HS-27A (cell line): ENCODE results near the gene LRBA.
A peak's percentile ranks its signal among the peaks of the same experiment; 100 is the strongest.
"Not testable (repeated sequence)": the region's sequence is repeated elsewhere in the genome, so short reads cannot be mapped to it uniquely, and the experiment has no call there.

Experiments
- DNase-seq: peaks from one replicate; pipeline ENCODE4 v3.0.0-alpha.2; 2012; ENCODE audit warnings: low read depth, missing footprints

LRBA gene

GRCh38 chr4:150661551-150661950, 353.5 kb downstream of the LRBA start:
- not testable (repeated sequence) for DNase-seq

GRCh38 chr4:150658258-150658657, 356.8 kb downstream of the LRBA start:
- DNase-seq, result not testable (repeated sequence)

- no peak for DNase-seq
Observed at GRCh38 chr4:150656891-150657290, 358.2 kb downstream of the LRBA start.

DNA sequence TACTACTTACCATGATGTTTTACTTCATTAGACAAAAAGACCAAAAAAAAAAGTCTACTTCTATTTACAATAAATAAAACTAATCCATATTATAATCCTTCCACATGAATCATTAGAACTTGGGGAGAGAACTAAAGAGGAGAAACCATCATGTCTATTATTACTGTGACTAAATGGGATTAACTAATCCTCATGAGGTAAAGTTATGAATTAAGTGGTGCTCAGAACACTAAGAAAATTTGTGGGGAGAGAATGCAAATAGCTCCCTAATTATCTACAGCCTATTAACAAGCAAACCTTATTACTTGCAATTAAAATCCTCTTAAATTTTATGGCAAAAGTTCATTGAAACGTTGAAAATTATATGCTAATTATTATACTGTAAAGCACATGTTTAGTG, 364.3 kb downstream of the LRBA start:
- no peak for DNase-seq

GRCh38 chr4:150648123-150648522, 367.0 kb downstream of the LRBA start:
- DNase-seq, result no peak

DNA sequence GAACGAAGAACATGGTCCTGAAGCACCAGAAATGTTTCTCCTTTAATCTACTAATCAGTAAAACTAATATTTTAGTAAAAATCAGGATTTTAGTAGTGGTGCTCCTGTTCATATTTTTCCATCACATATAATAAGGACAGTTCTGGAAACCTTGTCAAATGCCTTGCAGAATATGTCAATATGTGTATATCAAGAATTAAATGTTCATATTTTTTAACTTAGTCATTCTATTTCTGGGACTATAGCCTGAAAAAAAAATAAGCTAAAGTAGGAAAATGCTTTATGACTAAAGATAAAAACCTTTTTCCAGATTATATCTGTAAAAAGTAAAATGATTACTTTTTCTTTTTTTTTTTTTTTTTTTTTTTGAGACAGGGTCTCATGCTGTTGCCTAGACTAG, 368.1 kb downstream of the LRBA start:
- peak; percentile 27 for DNase-seq

DNA sequence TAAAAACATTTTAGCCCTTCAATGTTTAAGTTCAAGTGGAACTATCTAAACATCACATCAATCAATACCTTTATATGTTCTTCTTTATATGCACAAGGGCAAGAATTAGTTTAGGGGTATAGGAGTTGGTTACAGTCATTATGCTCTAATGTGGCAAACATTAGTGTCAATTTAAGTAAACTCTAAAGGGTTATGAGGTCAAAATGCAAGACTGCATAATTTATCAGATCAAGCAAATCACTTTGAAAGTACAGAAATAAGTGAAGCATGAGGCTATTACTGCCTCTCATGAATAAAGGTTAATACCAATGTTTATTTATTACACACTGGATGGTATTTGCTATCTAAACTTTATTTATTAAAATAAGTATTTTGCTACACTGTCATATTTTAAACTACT, 373.5 kb downstream of the LRBA start:
- DNase-seq, result no peak

DNA sequence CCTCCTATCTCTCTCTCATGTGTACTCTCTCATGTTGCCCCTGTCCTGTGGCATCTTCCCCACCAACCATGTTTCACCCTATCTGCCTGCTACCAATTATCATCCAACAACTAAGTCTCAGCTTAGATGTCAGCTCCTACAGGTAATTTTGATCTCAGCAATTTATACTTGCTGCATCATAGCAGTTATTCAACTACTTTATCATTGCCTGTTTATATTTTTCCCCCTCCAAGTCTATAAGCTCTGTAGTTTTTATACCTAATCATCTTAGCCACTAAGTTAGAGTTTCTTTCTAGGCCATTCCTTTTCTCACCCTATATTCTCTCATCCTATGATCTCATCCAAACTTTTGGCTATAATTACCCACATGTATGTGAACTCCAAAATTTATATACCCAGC, 382.4 kb downstream of the LRBA start:
- DNase-seq, result no peak

DNA sequence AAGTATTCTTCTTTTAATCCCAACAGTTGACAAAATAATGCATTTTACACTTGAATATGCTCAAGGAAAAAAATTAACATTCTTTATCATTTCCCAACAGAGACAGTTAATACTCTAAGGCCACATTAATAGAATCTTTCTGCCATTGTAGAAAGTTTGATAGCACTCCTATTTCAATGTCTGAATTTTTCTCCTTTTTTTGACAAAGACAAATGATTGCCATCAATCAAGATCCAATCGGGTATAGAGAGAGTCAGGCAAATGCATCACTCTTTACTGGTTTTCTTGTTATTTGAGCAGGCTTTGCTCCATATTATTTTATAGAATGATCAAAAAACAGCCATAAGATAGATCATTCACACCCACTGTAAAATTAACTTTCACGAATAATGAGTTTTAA, 387.0 kb downstream of the LRBA start:
- no peak for DNase-seq

DNA sequence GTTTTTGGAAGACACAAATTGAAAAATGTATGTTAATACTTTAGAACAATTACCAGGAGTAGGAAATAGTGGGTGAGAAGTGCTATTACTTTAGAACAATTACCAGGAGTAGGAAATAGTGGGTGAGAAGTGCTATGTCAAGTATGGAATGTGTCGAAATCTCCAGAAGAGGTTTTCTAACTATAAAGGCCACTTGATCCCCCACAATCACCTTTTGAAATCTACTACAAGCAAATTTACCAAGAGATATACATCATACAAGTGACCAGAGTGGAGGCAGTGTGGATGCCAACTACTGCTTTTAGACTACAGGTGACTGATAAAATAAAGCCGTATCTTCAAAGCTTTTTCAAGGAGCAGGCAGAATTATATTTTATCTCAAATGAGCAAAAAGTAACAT, 390.1 kb downstream of the LRBA start:
- no peak for DNase-seq

- no peak for DNase-seq
Observed at GRCh38 chr4:150624055-150624454, 391.0 kb downstream of the LRBA start.

GRCh38 chr4:150619042-150619441, 396.0 kb downstream of the LRBA start:
- no peak for DNase-seq

GRCh38 chr4:150609131-150609530, 406.0 kb downstream of the LRBA start:
- no peak for DNase-seq

DNA sequence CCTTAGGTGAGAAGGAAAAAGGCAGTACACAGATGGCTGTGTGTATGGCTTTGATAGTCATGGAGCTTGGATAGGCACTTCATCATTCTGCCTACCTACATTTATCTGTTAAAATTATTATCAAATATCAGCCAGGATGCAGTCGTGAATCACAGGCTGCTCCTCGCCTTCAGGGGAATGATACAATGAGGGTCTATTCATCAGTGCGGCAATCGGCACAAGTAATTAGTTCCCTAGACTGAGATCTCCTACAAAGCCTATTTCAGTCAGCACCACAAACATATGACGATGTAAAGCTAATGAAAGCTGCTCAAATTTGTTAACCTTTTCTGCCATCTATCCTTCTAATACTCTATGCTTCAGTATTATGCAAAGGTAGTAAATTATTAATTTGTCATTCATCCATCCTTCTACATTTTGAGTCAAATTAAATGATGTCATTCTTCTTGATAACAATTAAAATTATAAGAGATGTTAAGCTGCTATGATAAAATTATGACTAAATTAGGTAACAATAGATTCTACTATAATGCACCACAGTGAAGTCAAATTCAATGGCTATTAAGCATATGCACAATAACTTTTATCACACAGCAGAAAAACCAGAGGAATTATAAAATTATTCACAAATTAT, 414.2 kb downstream of the LRBA start:
- no peak for DNase-seq

DNA sequence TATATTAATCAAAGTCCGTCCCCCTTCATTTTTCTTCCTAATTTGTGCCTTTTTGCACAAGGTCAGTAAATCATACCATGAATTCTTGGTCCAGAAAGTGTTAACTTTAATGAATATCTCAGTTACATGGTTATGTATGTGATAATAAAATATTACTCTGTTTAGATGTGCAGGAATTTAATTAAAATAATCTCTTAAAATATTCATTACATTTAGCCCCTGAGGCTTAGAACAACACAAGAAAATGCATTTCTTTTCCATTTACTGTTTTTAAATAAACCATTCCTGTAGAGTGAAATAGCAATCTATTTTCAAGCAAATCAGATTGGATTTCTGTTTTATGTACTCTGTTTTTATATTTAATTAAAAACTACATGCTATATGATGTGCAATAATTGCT, 415.5 kb downstream of the LRBA start:
- DNase-seq, result no peak

GRCh38 chr4:150598909-150599308, 416.2 kb downstream of the LRBA start:
- no peak for DNase-seq

DNA sequence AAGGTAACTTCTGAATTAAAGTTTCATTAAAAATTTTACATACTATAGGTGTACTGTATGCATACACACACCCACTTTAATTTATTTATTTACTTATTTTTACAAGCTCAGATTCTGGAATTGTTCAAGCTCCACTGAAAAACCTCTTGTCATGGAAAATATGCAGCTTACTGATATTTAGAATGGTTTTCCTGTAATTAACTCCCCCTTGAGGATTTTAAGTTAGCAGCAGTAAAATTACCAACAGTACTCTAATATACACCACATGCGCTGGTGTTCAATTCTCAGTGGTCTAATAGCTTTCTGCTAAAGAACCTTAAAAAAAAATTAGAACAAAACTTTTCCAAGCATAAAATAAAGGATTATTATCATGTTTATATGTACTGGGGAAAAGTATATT, 421.1 kb downstream of the LRBA start:
- DNase-seq, result no peak

DNA sequence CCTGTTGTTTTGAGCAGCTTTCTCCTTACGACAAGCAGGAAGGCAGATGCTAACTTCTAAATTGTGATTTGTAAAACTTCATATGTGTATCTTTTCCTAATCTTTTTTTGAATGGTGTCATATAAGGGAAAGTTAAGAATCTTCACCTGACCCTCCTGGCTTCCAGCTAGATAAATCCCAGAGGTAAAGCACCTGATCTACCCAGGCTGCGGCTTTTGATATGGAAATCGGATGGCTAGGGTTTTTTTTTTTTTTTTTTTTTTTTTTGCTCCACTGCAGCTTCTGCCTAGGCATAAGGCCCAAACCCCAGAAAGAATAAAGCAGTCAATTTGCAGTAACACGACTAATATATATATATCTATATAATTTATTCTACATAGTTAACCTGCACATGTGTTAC, 423.2 kb downstream of the LRBA start:
- DNase-seq, result no peak

DNA sequence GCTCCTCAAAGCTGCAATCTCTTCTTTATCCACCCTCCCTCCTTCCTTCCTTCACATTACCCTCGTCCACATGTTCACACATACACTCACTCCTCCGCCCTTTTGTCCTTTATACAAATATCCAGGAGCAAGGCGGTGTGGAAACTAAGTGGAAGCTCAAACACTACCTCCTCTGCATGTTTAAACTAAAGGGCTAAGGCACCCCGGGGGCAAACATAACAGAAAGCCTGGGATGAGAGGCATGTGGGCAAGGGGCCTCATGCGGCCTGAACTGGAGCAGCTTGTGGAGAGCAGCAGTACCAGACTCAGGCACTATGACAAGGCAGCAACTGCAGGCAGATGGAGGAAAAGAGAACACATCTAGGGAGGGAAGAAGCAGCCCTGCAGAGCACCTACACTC, 423.7 kb downstream of the LRBA start:
- no peak for DNase-seq

- DNase-seq, result no peak
Observed at GRCh38 chr4:150590631-150591030, 424.5 kb downstream of the LRBA start.

- DNase-seq, result no peak
Observed at GRCh38 chr4:150589157-150589556, 425.9 kb downstream of the LRBA start.

GRCh38 chr4:150588316-150588715, 426.8 kb downstream of the LRBA start:
- DNase-seq, result no peak

DNA sequence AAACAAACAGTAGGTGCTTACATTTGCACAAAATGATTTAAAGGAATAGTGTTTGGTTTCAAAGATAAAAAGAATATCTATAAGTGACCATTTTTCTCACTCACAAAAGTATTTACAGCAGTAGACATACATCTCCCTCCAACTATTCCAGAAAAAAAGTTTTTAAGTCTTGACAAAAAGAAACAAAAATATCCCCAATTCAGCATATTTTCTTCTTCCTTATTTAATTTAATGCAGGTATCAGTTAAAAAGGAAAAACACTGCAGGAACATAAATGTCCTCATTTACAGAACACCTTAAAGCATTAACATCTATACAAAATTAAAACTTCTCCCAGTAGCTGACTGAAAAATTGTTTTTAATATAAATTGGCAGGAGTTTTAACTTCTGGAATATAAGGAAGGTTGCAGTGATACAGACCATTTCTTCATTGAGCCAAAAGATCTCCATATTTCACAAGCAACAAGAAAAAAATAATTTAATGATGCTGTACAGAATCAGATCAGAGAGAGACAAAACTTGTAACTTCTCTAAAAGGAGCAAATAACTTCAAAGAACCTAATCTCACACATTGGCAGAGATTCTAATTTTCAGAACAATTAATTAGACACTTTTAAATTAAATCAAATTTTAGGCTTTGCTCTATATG, 428.8 kb downstream of the LRBA start:
- DNase-seq, result no peak

- DNase-seq, result no peak
Observed at GRCh38 chr4:150585611-150586010, 429.5 kb downstream of the LRBA start.
